ENCODE results near the gene FIG4.
"Not testable (repeated sequence)": the region's sequence is repeated elsewhere in the genome, so short reads cannot be mapped to it uniquely, and the experiment has no call there.

FIG4 gene

DNA sequence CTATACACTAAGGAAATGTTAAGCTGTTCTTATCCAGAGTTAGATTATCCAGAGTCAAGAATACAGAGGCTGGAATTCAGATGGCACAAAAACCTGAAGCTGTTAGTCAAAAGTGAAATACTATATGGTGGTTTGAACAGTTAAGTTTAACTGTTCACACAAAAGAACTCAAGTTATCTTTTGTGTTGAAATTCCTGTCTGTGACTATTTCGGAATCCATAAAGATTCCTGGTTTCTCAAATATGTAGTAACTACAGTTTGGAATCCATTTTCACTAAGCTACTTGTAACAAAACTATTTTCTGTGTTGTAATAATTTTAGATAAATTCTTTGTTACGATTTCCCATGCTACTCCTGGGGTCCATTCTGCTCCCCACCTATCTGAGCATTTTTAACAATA lies 24.5 kb downstream of the FIG4 start:
- DNase-seq (ENCODE audit: extremely low read depth, low read depth): no peak
- TF ChIP-seq, protein P1, sequence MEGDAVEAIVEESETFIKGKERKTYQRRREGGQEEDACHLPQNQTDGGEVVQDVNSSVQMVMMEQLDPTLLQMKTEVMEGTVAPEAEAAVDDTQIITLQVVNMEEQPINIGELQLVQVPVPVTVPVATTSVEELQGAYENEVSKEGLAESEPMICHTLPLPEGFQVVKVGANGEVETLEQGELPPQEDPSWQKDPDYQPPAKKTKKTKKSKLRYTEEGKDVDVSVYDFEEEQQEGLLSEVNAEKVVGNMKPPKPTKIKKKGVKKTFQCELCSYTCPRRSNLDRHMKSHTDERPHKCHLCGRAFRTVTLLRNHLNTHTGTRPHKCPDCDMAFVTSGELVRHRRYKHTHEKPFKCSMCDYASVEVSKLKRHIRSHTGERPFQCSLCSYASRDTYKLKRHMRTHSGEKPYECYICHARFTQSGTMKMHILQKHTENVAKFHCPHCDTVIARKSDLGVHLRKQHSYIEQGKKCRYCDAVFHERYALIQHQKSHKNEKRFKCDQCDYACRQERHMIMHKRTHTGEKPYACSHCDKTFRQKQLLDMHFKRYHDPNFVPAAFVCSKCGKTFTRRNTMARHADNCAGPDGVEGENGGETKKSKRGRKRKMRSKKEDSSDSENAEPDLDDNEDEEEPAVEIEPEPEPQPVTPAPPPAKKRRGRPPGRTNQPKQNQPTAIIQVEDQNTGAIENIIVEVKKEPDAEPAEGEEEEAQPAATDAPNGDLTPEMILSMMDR (IDR thresholded peaks at IDR 0.05; ENCODE audit: low read depth, low read length): no peak

- DNase-seq (ENCODE audit: extremely low read depth, low read depth): no peak
- TF ChIP-seq, protein P1 (IDR thresholded peaks at IDR 0.05; ENCODE audit: low read depth, low read length): no peak
Observed at GRCh38 chr6:109717971-109718370, 26.9 kb downstream of the FIG4 start.

DNA sequence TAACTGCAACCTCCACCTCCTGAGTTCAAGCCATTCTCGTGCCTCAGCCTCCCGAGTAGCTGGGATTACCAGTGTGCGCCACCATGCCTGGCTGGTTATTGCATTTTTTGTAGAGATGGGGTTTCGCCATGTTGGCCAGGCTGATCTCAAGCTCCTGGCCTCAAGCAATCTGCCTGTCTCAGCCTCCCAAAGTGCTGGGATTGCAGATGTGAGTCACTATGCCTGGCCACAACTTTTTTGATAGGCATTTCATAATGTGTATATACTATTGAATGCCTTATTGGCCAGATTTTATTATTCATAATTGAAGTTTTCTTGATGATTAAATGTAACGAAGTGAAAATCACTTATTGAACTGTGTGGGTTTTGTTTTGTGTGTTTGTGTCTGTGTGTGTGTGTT lies 27.9 kb downstream of the FIG4 start:
- TF ChIP-seq, protein P1 (IDR thresholded peaks at IDR 0.05; ENCODE audit: low read depth, low read length): no peak
- DNase-seq (ENCODE audit: extremely low read depth, low read depth): no peak

- no peak for DNase-seq (ENCODE audit: extremely low read depth, low read depth)
- TF ChIP-seq, protein P1 (IDR thresholded peaks at IDR 0.05; ENCODE audit: low read depth, low read length): no peak
Observed at GRCh38 chr6:109720311-109720710, 29.2 kb downstream of the FIG4 start.

GRCh38 chr6:109722011-109722410 lies 30.9 kb downstream of the FIG4 start:
- no peak for DNase-seq (ENCODE audit: extremely low read depth, low read depth)
- TF ChIP-seq, protein P1 (IDR thresholded peaks at IDR 0.05; ENCODE audit: low read depth, low read length): no peak

- no peak for DNase-seq (ENCODE audit: extremely low read depth, low read depth)
- TF ChIP-seq, protein P1 (IDR thresholded peaks at IDR 0.05; ENCODE audit: low read depth, low read length): no peak
Observed at GRCh38 chr6:109722564-109723254, 31.6 kb downstream of the FIG4 start.

DNA sequence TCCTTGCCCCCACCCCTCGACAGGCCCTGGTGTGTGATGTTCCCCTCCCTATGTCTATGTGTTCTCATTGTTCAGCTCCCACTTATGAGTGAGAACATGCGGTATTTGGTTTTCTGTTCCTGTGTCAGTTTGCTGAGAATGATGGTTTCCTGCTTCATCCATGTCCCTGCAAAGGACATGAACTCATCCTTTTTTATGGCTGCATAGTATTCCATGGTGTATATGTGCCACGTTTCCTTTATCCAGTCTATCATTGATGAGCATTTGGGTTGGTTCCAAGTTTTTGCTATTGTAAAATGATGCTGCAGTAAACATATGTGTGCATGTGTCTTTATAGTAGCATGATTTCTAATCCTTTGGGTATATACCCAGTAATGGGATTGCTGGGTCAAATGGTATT lies 34.2 kb downstream of the FIG4 start:
- not testable (repeated sequence) for DNase-seq (ENCODE audit: extremely low read depth, low read depth)
